Right forelimb (tissue), 1 donor: ENCODE data around the gene SEPTIN12.

ENCODE experiments used
- DNase-seq: peaks from one replicate; pipeline ENCODE4 v3.0.0-alpha.2; 2018

SEPTIN12 gene

DNA sequence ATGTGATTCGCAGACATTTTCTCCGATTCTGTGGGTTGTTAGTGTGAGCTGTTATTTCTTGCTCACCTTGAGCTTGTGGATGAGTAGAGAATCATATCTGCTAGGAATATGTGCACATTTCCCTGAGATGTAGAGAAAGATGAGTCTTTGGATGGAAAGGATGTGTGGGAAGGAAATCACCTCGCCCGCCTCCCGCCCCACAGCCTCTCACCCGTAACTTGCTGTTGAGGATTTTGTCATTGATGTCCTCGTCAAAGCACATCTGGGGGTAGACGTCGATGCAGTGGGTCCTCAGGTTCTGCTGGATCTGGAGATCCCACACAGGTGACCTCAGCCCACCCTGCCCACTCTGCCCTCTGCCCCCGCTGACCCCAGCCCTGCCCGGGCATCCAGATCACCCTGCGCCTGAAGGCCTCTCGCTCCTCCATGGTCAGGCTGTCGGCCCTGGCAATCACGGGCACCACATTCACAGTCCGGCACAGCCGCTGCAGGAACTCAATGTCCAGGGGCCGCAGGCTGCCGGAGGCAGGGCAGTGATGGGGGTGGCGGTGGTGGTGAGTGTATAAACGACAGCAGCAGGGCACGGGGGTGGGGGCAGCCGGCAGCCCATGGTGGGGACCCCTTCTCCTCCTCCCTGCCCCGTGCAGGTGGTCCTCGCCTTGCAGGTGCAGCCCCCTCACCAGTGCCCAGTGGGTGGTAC, 4.7 kb downstream of the SEPTIN12 start:
- DNase-seq: no peak

DNA sequence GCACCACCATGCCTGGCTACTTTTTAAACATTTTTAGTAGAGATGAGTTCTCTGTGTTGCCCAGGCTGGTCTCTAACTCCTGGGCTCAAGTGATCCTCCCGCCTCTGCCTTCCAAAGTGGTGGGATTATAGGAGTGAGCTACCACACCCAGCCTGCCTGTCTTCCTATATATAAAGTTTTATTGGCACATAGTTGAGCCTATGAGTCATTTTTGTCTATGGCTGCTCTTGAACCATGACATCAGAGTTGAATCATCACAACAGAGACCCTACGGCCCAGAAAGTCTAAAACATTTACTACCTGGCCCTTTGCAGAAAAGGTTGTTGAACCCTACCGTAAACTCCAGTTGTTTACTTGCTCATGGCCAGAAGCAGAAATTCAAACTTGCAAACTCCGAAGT, 7.9 kb downstream of the SEPTIN12 start:
- DNase-seq: no peak

DNA sequence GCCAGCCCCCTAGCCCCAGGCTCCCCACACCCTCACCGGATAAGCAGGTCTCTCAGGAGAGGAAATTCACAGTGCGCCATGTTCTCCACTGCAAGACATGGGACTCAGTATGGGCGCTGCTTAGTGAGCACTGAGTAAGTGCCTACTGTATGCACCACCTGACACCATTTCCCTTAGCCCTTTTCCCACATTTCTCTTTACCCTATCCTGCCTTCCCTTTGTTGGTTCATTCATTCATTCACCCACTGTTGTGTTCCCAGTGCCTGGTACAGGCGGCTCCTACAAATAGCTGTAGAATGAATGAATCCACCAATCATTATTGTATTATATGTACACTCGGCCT, 10.1 kb downstream of the SEPTIN12 start:
- DNase-seq: no peak

DNA sequence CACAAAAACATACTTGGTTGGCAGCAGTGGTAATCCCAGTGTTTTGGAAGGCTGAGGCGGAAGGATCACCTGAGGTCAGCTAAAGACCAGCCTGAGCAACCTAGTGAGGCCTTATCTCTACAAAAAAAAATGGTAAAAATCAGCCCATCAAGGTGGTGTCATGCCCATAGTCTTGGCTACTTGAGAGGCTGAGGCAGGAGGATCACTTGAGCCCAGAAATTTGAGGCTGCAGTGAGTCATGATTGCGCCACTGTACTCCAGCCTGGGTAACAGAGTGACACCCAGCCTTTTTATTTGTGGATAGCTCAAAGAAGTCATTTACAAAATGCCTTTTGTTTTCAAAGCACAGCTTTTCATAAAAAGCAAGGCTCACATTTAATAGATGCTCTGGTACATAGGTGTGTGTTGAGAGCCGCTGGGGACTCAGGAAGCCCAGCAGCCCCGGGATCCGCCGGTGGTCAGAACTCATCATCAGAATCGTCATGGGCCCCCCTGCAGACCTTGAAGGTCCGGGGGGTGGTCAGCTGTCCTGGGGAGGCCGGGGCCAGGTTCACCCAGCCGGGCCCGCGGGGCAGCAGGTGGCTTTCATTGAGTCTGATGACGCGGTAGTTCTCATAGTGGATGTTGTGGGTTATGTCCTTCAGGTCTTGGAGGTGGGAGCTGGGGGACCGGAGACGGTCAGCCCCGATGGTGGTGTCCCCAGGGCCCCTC, 10.7 kb downstream of the SEPTIN12 start:
- no peak for DNase-seq

DNA sequence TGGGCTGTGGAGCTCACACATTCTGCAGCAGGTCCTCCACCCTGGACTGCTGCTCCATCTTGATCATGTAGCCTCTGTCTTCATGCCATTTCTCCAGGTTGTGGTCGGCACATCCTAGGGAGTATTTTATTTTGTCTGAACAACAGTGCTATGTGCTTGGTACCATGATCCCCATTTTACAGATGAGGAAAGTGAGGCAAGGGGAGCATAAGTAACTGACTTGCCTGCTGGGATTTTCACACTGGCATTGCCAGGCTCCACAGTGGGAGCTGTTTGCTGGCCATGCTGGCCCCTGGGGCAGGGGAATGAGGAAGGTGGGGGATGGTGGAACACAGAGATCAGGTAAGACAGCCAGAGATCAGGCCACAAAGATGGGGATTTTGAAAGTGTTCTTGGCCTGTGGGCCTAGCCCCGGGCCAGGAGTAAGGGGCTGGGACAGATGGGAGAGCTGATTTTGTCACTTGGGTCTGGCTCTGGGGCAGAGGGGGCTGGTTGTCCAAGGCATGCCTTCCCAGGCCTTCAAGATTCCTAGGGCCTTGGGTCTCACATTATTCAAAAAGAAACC, 11.9 kb downstream of the SEPTIN12 start:
- DNase-seq: no peak

DNA sequence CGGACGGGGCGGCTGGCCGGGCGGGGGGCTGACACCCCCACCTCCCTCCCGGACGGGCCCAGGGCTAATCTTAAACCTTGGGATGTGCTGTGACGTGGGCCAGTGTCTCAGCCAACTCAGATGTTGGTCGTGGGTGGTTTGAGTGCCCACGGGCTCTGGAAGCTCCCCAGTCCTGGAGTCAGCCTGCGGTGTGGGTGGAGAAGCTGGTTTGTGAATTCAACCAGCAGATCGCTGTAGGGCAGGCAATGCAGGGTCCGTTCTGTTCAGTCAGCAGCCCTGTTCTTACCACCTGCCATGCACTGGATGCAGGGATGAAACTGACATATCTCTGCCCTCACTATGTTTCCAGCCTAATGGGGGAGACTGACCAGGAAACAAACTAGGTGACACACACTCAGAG, 13.1 kb downstream of the SEPTIN12 start:
- DNase-seq: no peak

DNA sequence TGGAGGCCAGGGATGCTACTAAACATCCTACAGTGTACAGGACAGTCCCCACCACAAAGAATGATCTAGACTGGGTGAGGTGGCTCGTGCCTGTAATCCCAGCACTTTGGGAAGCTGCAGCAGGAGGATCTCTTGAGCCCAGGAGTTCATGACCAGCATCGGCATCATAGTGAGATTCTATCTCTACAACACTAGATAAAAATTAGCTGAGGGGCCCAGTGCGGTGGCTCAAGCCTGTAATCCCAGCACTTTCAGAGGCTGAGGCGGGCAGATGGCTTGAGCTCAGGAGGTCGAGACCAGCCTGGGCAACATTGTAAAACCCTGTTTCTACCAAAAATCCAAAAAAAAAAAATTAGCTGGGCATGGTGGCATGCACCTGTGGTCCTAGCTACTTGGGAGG, 15.8 kb downstream of the SEPTIN12 start:
- no peak for DNase-seq

DNA sequence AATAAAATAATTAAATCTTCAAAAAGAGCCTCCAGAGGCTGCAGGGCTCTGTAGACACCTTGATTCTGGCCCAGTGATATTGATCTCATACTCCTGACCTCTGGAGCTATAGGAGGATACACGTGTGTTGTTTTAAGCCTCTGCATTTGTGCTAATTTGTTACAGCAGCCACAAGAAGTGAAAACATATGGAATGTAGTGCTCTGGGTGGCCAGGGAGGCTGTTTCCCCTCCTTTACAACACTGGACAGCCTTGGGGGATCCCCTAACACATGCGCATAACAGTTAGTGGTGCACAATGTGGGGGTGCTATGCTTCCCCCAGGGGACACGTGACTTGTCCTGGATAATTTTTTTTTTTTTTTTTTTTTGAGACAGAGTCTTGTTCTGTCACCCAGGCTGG, 16.5 kb downstream of the SEPTIN12 start:
- DNase-seq: no peak

DNA sequence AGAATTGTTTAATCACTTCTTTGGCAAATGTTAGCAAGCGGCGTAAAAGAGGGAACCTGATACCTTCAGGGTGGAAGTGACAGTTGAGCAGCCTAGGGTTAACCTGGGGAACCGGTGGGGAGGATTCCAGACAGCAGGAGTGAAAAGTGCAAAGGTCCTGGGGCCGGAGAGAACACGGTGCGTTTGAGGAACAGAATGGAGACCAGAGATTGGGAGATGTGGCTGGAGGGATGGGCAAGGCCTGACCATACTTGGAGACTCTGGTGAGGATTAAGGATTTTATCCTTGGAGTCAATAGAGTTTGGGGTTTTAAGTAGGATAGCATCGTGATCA, 18.9 kb downstream of the SEPTIN12 start:
- no peak for DNase-seq

DNA sequence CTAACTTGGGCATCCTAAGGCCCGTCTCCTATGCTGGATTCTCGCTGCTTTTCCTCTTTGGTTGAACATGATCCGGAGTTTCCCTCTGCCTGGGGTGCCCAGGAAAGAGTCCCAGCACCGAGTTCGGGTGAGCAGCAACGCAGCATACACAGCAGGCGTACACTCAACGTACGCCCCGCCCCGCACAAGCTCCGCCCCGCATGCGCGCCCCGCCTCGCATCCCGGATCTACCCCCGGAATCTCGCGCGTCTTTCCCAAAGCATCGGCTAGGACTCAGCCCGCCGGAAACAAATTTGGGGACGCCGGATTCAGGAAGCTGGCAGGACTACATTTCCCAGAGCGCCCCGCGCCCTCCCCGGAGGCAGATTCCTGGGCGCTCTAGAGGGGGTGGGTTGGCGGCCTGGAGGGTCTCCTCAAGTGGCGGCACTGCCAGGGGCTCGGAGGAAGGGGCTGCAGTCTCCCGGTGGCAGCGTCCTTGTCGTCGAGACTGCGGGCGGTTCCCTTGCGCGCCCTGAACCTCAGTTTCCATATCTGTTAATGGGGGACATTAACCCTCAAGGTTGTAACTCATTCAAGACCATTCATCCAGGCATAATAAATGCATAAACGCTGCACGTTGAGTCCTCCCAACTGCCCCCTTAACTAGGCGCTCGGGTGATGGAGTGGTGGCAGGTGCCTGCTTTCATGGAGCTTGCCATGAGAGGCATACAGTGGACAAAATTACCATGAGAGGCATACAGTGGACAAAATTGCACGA, 19.4 kb downstream of the SEPTIN12 start:
- DNase-seq: peak; percentile 99

DNA sequence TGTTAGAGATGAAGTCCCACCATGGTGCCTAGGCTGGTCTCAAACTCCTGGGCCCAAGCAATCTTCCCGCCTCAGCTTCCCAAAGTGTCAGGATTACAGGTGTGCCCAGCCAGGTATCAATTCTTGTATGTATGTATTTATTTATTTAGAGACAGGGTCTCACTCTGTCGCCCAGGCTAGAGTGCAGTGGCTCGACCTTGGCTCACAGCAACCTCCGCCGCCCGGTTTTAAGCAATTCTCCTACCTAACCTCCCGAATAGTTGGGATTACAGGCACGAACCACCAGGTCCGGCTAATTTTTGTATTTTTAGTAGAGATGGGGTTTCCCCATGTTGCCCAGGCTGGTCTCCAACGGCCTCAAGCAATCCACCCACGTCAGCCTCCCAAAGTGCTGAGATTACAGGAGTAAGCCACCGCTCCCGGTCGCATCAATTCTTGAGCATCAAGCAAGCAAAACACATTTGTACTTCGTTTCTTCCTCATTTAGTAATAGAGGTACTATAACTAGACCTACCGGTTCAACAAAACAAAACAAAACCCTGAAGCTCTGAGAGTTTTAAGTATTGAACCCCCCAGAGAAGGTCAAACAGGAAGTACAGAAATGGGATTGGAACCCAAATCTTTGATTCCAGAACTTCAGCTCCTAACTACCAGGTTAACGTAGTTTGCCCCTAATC, 20.1 kb downstream of the SEPTIN12 start:
- DNase-seq: no peak

DNA sequence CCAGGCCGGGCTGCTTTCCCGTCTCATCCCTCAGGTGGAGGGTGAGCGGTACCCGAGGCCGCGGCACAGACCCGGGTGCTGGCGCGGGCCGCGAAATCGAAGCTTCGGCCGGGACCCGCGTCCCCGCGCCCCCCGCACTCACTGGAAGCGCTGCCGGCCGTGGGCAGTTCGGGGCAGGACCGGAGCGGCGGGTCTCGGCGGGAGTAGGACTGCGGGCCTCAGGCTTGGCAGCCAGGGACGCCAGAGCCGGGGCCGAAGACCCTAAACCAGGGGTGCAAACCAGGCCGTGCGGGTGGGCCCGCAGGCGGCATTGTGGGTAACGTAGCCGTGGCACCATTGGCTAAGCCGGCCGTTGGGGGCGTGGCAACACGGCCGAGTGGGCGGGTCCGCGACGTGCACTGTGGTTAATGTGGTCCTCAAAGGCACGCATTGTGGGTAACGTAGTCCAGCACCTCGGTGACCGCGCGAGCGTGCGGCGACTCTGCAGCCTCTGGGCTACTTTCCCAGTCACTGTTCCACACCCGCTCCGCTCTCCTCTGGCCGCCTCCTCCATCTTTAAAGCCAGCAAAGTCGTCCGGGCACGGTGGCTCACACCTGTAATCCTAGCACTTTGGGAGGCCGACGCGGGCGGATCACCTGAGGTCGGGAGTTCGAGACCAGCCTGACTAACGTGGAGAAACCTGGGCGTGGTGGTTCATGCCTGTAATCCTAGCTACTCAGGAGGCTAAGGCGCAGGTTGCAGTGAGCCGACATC, 21.1 kb downstream of the SEPTIN12 start, which contains the start of gene ZNF500:
Gene ZNF500 (minus strand): TSS at position 288 of the 754 bp plus-strand sequence. CDS start 1,184 bp downstream, outside the sequence.
- peak; percentile 98 for DNase-seq

DNA sequence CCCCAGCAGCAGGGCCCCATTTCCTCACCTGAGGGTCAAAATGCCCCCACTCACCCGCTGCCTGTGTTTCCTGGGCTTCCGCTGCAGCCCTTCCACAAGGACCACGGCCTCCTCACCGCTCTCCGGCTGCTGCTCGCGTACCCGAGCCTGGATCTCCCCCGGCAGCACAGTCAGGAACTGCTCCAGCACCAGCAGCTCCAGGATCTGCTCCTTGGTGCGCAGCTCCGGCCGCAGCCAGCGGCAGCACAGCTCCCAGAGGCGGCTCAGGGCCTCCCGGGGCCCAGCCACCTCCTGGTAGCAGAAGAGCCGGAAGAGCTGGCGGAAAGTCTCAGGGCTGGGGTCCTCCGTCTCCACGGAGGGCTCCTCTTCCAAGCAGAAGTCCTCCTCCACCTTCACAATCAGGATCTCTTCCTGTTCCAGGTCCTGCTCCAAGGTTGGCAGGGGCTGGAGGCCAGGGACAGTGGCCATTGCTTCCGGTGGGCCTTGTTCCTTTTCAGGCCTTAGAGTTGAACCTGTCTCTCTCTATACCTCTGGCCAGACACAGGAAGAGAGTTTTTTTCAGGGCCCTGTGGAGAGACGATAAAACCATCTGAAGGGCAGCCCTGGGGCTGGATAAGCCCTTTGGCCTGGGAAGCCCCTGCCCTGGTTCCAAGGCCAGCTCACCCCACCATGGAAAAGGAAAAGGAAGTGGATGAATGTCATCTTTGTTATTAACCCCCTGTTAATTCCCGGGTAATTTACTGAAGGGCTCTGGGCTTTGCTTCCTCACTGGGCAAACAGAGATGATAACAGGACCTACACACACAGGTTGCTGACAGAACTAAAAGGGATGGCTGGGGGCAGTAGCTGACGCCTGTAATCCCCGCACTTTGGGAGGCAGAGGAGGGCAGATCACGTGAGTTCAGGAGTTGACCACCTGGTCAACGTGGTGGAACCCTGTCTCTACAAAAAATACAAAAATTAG, 22.4 kb downstream of the SEPTIN12 start:
- DNase-seq: no peak

DNA sequence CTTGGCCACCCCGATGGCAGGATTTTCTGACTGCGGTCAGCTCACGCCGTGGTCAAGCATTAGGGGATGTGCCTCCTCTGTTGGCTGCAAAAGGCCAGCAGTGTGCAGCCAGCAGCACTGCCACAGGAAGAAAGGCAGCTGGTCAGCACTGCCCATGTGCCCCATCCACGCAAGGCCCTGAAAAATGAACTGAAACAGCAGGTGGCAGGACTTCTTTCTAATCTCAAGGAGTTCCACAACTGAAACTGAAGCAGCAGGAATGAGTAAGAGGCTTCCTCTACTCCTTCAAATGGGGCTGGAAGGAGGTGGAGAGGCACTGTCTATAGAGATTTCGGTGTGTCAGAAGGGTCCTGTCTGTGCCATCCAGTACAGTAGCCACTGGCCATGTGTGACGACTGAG, 24.4 kb downstream of the SEPTIN12 start:
- no peak for DNase-seq

DNA sequence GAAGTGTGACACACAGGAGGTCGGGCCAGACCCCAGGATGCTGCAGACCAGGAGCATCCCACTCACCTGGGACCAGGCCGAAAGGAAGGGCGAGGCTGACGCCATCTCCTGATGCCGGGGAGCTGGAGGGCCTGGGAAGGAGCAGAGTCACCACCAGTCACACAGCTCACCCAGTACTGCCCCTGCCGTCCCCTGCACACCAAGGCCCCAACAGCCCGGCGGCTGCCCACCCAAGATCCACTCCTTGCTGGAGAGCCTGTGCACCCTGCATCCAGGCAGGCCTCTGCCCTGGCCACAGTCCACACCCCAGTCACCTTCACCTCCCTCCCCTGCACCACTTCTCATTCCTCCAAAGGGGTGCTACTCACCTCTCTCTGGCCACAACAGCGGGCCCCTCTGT, 25.9 kb downstream of the SEPTIN12 start:
- no peak for DNase-seq

DNA sequence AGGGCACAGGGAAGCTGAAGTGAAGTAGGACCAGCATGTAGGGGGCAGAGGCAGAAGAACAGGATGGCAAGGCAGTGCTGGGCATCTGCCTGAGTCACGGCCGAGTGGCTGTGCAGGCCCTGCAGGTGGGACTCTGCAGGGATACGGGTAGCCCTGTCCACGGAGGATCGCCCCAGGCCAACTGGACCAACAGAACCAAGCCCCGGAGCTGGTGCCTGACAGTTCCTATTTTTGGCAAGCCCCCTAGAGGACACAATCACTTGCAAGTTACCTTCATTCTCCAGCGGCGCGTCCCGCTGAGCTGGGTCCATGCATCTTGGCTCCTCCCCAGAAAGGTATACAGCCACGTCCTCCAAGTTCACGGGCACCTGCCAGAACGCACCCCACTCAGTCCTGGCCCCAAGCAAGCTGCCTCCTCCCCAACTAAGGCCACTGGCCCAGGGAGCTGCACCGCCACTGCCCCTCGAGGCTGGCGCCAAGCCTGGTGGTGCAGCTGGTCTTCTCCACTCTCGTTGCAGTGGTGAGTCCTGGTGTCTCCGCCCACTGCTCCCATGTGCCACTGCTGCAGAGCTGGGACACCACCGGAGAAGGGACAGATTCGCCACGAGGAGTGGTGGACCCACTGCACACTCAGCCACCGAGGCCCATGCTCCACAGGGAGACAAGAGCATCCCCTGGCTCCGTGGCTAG, 27.8 kb downstream of the SEPTIN12 start:
- no peak for DNase-seq

DNA sequence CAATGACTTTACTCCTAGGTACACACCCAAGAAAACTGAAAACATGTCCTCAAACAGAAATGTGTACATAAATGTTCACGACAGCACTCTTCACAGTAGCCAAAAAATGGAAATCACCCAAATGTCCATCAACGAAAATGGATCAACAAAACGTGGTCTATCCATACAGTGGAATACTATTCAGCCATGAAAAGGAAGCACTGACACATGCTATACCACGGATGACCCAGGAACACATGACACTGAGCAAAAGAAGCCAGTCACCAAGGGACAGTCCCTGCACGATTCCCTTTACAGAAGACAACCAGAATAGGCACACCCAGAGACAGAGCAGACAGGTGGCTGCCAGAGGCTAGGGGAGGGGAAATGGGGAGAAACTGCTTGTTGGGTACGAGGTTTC, 32.5 kb downstream of the SEPTIN12 start:
- no peak for DNase-seq

DNA sequence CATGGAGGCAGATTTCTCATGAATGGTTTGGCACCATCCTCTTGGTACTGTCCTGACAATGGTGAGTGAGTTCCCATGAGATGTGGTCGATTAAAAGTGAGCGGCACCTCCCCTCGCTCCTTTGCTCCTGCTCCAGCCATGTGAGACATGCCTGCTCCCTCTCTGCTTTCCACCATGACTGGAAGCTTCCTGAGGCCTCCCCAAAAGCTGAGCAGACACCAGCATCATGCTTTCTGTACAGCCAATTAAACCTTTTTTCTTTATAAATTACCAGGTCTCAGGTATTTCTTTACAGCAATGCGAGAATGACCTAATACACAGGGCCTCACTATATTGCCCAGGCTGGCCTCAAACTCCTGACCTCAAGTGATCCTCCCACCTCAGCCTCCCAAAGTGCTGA, 33.3 kb downstream of the SEPTIN12 start:
- DNase-seq: no peak

DNA sequence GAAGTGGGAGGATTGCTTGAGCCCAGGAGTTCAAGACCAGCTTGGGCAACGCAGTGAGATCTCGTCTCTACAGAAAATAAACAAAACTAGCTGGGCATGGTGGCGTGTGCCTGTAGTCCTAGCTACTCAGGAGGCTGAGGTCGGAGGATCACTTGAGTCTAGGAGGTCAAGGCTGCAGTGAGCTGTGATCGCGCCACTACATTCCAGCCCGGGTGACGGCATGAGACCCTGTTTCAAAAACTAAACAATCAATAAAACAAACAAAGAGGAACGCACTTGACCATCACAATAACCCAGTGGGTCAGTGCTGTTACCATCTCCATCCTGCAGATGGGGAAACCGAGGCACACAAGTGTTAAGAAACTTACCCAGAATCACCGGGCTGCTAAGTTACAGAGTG, 34.9 kb downstream of the SEPTIN12 start:
- DNase-seq: no peak

DNA sequence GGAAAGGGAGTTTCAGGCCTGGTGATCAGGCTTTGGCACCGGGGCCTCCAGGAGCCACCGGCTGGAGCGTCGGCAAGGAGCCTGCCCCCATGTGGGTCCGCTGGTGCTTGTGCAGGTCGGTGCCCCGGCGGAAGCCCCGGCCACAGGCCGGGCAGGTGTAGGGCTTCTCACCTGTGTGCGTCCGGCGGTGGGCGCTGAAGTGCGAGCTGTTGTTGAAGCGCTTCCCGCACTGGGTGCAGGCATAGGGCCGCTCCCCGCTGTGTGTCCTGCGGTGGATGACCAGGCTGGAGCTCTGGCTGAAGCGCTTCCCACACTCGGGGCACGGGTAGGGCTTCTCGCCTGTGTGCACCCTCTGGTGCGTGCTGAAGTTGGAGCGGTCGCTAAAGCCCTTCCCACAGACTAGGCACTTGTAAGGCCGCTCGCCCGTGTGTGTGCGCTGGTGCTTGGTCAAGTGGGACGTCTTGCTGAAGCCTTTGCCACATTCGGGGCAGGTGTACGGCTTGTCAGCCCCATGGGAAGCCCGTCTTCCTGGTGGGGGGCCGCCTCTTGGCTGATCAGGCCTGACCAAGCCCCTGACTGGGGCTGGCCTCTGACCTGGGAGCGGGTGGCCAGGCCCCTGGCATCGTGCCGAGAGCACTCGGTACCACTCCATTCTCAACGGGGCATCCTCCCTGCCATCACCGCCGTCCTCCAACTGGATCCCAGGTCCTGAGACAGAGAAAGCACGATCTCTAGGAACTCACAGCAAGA, 35.6 kb downstream of the SEPTIN12 start:
- no peak for DNase-seq
